ENCODE data around the gene TSPAN18. TPM values are rescaled to one million over a fixed set of nuclear protein-coding genes. Genes with fewer than 3 reads are reported as not detected.

The TSPAN18 gene
- total RNA-seq, 1 experiment from 2014 or later: 21.3 TPM

DNA sequence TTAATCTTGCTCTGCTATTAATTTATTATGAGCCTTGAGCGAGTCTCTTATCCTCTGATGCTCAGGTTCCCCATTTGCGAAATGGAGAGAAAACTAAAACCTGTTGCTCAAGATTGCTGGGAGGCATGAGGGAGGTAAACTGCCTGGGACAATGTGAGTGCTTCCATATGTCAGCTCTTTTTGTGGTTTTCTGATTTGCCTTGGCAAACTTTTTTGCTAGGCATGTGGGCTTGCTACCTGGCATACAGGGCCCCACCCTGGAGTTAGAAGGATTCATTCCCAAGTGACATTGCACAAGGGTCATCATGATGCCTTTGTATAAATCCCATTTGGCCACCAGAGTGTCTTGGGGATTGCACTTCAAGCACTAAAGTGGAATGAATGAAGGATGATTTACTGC lies 22.4 kb downstream of the TSPAN18 start:
- ChIA-PET POLR2A (no interaction called here), CTCF (no interaction called here)
- BruUV-seq (replicated peaks): no TSS peak
- H3K27ac ChIP-seq (ENCODE audit: low read length): no peak overlapping the region
- intact Hi-C loops (cut with micrococcal nuclease; ENCODE audit: unreplicated experiment): no loop called here
- no peaks in the 10 kb centered on the region for H3K27me3 ChIP-seq (ENCODE audit: control insufficient read depth, insufficient read depth, low read length)
- DNase-seq (ENCODE audit: low read depth, low spot score) (no peak), ATAC-seq (no peak)
- no peak for TF ChIP-seq POLR2AphosphoS5 (IDR thresholded peaks at IDR 0.05; ENCODE audit: low read depth, low read length)
- TF ChIP-seq CTCF (IDR thresholded peaks at IDR 0.05): no peak
- TF ChIP-seq SIN3A (IDR thresholded peaks at IDR 0.05; ENCODE audit: borderline replicate concordance, insufficient read depth, low read depth, low read length): no peak
- TF ChIP-seq, protein P1, sequence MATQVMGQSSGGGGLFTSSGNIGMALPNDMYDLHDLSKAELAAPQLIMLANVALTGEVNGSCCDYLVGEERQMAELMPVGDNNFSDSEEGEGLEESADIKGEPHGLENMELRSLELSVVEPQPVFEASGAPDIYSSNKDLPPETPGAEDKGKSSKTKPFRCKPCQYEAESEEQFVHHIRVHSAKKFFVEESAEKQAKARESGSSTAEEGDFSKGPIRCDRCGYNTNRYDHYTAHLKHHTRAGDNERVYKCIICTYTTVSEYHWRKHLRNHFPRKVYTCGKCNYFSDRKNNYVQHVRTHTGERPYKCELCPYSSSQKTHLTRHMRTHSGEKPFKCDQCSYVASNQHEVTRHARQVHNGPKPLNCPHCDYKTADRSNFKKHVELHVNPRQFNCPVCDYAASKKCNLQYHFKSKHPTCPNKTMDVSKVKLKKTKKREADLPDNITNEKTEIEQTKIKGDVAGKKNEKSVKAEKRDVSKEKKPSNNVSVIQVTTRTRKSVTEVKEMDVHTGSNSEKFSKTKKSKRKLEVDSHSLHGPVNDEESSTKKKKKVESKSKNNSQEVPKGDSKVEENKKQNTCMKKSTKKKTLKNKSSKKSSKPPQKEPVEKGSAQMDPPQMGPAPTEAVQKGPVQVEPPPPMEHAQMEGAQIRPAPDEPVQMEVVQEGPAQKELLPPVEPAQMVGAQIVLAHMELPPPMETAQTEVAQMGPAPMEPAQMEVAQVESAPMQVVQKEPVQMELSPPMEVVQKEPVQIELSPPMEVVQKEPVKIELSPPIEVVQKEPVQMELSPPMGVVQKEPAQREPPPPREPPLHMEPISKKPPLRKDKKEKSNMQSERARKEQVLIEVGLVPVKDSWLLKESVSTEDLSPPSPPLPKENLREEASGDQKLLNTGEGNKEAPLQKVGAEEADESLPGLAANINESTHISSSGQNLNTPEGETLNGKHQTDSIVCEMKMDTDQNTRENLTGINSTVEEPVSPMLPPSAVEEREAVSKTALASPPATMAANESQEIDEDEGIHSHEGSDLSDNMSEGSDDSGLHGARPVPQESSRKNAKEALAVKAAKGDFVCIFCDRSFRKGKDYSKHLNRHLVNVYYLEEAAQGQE (IDR thresholded peaks at IDR 0.05; ENCODE audit: insufficient read depth in 1 of 2, low read depth in 2 of 2, low read length in 1 of 2): no peak
- TF ChIP-seq TCF7L2 (IDR thresholded peaks at IDR 0.05; ENCODE audit: low read depth, low read length): no peak
- no peak overlapping the region for H3K4me3 ChIP-seq (ENCODE audit: low read depth in 2 of 2, low read length in 2 of 2)
- no peaks in the 10 kb centered on the region for H3K36me3 ChIP-seq (ENCODE audit: control insufficient read depth, insufficient read depth, low read length)
- in situ Hi-C loops (cut with HindIII; ENCODE audit: low pct_unique_long_range_greater_than_20kb, low sequenced_read_pairs): no loop called here
- H3K4me1 ChIP-seq (ENCODE audit: control insufficient read depth, insufficient read depth, low read length): 0 out of 2 replicates have a peak, but pooled peaks cover 2% of the 10 kb centered on the region
- no peaks in the 10 kb centered on the region for H3K9me3 ChIP-seq (ENCODE audit: control insufficient read depth, insufficient read depth, low read depth, low read length)

DNA sequence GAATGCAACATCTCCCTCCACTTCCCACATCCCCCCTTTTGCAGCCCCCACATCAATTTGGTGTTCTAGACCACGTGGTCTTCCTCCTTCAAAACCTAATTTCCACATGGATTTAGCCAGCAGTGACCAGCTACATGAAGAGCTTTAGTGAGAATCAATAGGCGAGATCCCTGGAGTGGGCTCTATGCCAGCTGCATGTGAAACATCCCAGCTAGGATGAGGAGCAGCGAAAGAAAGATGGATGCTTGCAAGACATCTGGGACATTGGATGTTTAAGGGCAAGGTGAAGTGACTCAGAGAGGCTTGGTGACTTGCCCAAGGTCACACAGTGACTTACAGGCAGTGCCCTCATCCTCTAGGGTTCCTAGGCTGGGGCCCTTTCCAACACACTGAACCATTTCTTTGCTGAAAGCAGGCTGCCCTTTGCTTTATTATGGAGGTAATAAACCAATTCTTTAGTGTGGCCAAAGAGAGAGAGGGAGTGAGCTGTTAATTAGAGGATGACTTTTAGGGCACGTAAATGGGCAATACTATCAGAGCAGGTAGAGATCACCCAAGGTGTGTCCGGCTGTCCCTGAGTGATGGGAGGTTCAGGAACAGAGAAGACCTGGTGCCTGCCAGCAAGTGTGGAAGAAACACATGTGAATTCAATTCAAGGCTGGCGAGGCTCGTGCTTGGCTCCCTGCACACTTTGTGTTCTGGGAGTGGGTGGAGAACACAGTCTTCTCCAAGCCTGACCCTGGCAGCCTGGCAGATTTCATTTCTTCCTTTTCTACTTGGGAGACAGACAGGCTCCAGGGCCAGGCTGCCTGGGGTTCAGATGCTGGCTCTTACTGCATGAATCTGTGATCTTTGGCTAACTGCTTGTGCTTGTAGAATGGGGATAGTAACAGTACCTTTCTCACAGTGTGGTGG lies 24.0 kb downstream of the TSPAN18 start:
- ChIA-PET CTCF (no interaction called here), POLR2A (no interaction called here)
- intact Hi-C loops (cut with micrococcal nuclease; ENCODE audit: unreplicated experiment) (no loop called here), in situ Hi-C loops (cut with HindIII; ENCODE audit: low pct_unique_long_range_greater_than_20kb, low sequenced_read_pairs) (no loop called here)
- Histone ChIP-seq H3K27ac (ENCODE audit: low read length) (no peak overlapping the region), H3K9me3 (ENCODE audit: control insufficient read depth, insufficient read depth, low read depth, low read length) (no peaks in the 10 kb centered on the region), H3K27me3 (ENCODE audit: control insufficient read depth, insufficient read depth, low read length) (no peaks in the 10 kb centered on the region), H3K36me3 (ENCODE audit: control insufficient read depth, insufficient read depth, low read length) (no peaks in the 10 kb centered on the region), H3K4me1 (ENCODE audit: control insufficient read depth, insufficient read depth, low read length) (0 out of 2 replicates have a peak, but pooled peaks cover 2% of the 10 kb centered on the region), H3K4me3 (ENCODE audit: low read depth in 2 of 2, low read length in 2 of 2) (no peak overlapping the region)
- ATAC-seq (no peak; the same call in 1 of the 2 replicates), DNase-seq (ENCODE audit: low read depth, low spot score) (no peak)
- BruUV-seq (replicated peaks): no TSS peak
- TF ChIP-seq, protein P1 (IDR thresholded peaks at IDR 0.05; ENCODE audit: insufficient read depth in 1 of 2, low read depth in 2 of 2, low read length in 1 of 2): no peak
- no peak for TF ChIP-seq POLR2AphosphoS5 (IDR thresholded peaks at IDR 0.05; ENCODE audit: low read depth, low read length)
- no peak for TF ChIP-seq TCF7L2 (IDR thresholded peaks at IDR 0.05; ENCODE audit: low read depth, low read length)
- TF ChIP-seq CTCF (IDR thresholded peaks at IDR 0.05): no peak

Measured in Panc1 (cell line).